GM21737 (cell line): ENCODE measurements around the gene ACTA2.

ENCODE experiments used
- ATAC-seq: cut with Tn5 transposase; IDR thresholded peaks from one replicate; pipeline ENCODE4 v1.9.1; 2021; ENCODE audit warnings: mild to moderate bottlenecking, moderate library complexity; ENCODE audit not compliant: unreplicated experiment

ACTA2 gene

GRCh38 chr10:88896994-88897853 is 55.3 kb downstream of the ACTA2 start:
- ATAC-seq, result no peak

GRCh38 chr10:88896372-88896993 is 56.1 kb downstream of the ACTA2 start:
- no peak for ATAC-seq

- no peak for ATAC-seq
These were observed 57.3 kb downstream of the ACTA2 start for GRCh38 chr10:88895250-88895649.

- no peak for ATAC-seq
These were observed 59.0 kb downstream of the ACTA2 start for GRCh38 chr10:88893611-88894010.

GRCh38 chr10:88892222-88892967 is 60.2 kb downstream of the ACTA2 start:
- ATAC-seq, result no peak

- no peak for ATAC-seq
These were observed 61.7 kb downstream of the ACTA2 start for GRCh38 chr10:88890681-88891381.

GRCh38 chr10:88889559-88890337 is 62.8 kb downstream of the ACTA2 start:
- ATAC-seq, result peak; percentile 59

GRCh38 chr10:88888810-88889445 is 63.6 kb downstream of the ACTA2 start:
- no peak for ATAC-seq

GRCh38 chr10:88886557-88886956 is 66.0 kb downstream of the ACTA2 start:
- ATAC-seq, result peak; percentile 54
